ENCODE data around the gene ROCK2. TPM values are rescaled to one million over a fixed set of nuclear protein-coding genes. Genes with fewer than 3 reads are reported as not detected.

The ROCK2 gene
- total and polyA plus RNA-seq, 2 donors (not counting 1 experiment from before 2014, with no cell fraction given) = 2.3 to 30.2 TPM

DNA sequence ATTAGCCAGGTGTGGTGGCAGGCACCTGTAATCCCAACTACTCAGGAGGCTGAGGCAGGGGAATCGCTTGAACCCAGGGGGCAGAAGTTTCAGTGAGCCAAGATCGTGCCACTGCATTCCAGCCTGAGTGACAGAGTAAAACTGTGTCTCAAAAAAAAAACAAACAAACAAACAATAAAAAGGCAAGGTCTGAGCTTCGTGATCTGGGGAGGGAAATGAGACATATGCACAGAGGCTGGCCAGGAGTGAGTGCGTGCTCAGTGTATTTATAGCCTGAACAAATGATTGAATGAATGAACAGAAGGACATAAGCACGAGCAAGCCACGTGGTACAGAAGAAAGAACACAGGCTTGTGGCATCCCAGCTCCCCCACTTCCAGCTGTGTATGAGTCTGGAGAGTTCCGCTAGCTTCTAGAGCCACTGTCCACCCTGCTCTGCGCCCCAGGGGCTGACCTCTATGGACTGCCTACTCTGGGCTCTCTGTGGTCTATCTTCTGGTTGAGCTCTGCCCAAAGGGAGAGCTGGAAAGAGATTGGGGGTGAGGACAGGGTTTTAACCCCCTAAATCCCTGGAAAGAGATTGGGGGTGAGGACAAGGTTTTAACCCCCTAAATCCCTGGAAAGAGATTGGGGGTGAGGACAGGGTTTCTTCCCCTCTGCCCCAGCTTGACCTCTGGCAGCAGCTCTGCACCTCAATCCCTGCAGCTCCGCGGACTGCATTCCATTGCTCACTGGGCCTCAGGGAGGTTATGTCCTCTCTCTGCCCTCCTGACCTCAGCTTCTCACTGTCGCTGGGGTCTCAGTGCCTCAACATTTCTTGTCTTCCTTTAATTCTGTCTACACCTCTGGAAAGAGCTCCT, 11.0 kb upstream of the ROCK2 start:
- H3K27me3 Mint-ChIP-seq = peaks cover 3% of the 10 kb centered on the region
- H3K9me3 Mint-ChIP-seq (ENCODE audit: insufficient read depth) = no peaks in the 10 kb centered on the region
- WGBS (ENCODE audit: insufficient coverage) = 86% methylated on average over 7 of the region's 11 CpGs
- Histone ChIP-seq H4K20me1 (ENCODE audit: control insufficient read depth, insufficient read depth, low read length, poor library complexity, severe bottlenecking) (no peaks in the 10 kb centered on the region), H3K9ac (ENCODE audit: low read length) (no peak overlapping the region), H2AFZ (ENCODE audit: insufficient read depth, low read depth, low read length, poor library complexity, severe bottlenecking) (no peak overlapping the region), H3K27me3 (replicated peaks in 1 of 4; ENCODE audit: control extremely low read depth in 1 of 4, control insufficient read depth in 3 of 4, insufficient read depth in 4 of 4, low read length in 3 of 4) (peaks cover 0 to 2% (median 0%) of the 10 kb centered on the region in 4 experiments), H3K9me3 (ENCODE audit: control extremely low read depth in 1 of 3, control insufficient read depth in 2 of 3, insufficient read depth in 1 of 3, low read length in 2 of 3) (no peaks in the 10 kb centered on the region), H3K36me3 (replicated peaks in 1 of 2; ENCODE audit: control extremely low read depth in 1 of 2, control insufficient read depth in 1 of 2, extremely low read depth in 1 of 2, insufficient read depth in 2 of 2, low read length in 1 of 2) (no peaks in the 10 kb centered on the region), H3K4me1 (ENCODE audit: control insufficient read depth in 2 of 2, insufficient read depth in 2 of 2, low read length in 2 of 2) (no peaks in the 10 kb centered on the region), H3K27ac (ENCODE audit: low read length in 2 of 2) (no peak overlapping the region), H3K4me3 (ENCODE audit: control extremely low read depth in 1 of 5, extremely low read depth in 1 of 5, insufficient read depth in 1 of 5, low read depth in 2 of 5, low read length in 4 of 5) (no peak overlapping the region), H3K4me2 (replicated peaks; ENCODE audit: low read depth, low read length, poor library complexity, severe bottlenecking) (no peak overlapping the region), H3K79me2 (ENCODE audit: control insufficient read depth, insufficient read depth, low read length) (no peaks in the 10 kb centered on the region)
- H3K4me3 Mint-ChIP-seq = no peak overlapping the region
- H3K27ac Mint-ChIP-seq = no peak overlapping the region
- TF ChIP-seq, protein P1, sequence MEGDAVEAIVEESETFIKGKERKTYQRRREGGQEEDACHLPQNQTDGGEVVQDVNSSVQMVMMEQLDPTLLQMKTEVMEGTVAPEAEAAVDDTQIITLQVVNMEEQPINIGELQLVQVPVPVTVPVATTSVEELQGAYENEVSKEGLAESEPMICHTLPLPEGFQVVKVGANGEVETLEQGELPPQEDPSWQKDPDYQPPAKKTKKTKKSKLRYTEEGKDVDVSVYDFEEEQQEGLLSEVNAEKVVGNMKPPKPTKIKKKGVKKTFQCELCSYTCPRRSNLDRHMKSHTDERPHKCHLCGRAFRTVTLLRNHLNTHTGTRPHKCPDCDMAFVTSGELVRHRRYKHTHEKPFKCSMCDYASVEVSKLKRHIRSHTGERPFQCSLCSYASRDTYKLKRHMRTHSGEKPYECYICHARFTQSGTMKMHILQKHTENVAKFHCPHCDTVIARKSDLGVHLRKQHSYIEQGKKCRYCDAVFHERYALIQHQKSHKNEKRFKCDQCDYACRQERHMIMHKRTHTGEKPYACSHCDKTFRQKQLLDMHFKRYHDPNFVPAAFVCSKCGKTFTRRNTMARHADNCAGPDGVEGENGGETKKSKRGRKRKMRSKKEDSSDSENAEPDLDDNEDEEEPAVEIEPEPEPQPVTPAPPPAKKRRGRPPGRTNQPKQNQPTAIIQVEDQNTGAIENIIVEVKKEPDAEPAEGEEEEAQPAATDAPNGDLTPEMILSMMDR (IDR thresholded peaks at IDR 0.05) = no peak
- no peak for TF ChIP-seq EZH2 (IDR thresholded peaks at IDR 0.05; ENCODE audit: borderline replicate concordance, insufficient read depth, low read depth, low read length, poor library complexity, severe bottlenecking)
- ATAC-seq (ENCODE audit: low read depth) = no peak
- POLR2A ChIA-PET = no interaction called here
- CTCF ChIA-PET = interaction anchor here (0.7 kb wide), 1 partner anchor 16 kb away, joined by 3 read pairs; no protein-coding TSS in a partner anchor
- no peaks in the 10 kb centered on the region for H3K4me1 Mint-ChIP-seq
- intact Hi-C loops (cut with micrococcal nuclease) = no loop called here
- no peak for DNase-seq
